ENCODE results near the gene KLHL26.

The KLHL26 gene

DNA sequence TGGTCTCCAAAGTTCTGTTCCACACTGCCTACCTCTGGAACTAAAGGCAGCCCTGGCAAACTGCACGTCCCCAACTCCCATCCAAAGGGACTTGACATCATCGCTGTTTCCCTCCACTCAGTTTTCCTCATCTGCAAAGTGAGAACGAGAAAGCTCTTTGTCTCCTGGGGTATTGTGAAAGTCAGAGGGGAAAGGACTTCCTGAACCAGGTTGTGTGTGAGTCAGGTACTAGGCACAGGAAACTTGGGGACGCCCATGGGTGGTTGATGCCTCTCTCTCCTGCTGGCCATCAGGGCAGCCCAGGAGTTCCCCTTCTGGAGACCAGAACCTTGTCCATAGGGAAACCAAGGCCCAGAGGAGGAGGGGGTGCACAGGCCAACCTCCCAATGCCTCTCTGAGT lies 35.0 kb upstream of the KLHL26 start:
- DNase-seq (ENCODE audit: low read depth in 2 of 3, low spot score in 1 of 3), result no peak

DNA sequence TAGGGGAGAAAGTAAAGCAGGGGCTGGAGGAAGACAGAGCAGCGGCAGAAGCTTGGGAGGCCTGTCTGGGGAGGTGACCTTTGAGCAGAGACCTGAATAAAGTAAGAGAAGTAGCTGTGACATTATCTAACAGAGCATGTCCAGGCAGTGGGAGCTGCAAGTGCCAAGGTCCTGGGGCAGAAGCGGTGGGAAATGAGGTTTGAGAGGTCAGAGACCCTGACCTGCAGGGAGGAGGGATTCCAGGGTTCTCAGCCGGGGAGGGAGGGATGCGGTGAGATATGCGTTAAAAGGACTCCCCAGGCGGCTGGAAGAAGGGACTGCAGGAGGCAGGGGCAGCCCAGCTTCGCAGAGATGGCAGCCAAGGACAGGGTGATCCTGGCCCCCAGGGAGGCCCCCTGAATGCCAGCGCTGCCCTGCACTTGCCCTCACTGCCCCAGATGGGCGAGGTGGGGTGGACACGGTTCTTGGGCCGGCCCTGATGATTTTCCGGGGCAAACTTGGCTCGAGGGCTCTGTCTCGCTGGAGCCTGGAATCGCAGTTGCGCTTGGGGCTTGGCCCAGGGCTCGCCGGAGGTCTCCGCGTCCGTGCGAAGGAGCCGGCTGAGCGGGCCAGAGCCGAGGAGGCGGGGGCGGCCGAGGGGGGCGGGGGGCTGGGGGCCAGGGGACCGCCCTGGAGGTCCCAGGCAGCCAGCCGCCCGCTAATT lies 33.4 kb upstream of the KLHL26 start:
- DNase-seq (ENCODE audit: low read depth in 2 of 3, low spot score in 1 of 3), result no peak

DNA sequence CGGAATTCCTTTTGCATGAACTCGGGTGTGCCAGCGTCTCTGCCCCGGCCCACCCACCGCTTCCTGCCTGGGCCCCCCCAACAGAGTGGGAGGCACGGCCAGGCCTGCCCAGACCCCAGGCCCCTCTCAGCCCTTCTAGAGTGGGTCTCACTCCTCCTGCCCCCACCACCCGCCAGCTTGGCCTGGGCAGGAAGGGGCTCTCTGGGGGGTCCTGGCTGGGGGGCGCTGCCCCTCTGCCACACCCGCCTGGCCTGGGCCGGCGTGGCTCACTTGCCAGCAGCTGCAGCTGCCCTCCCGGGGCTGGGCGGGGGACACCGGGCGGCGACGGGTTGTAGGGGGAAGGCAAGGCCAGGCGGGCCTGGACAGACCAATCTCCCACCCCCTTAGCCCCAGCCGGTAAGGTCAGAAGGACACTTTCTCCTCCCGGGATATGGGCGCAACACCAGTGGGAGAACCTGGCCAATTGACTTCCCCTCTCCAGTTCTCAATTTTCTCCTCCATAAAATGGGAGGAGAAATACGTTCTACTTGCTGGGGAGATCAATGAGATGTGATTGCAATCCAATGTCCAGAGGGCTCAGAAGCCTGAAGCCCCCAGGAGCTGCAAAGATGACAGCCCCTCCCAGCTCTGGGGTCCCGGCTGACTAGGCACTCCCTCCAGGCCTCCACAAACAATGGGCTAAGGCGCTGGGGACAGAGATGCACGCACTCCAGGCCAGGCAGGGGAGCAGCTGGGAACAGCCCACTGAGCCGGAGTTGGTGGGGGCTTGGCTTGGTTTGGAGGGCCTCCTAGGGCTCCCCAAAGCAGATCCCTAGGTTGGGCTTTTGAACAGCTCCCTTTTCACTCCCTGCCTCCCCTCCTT lies 32.6 kb upstream of the KLHL26 start:
- no peak for DNase-seq (ENCODE audit: low read depth in 2 of 3, low spot score in 1 of 3)

DNA sequence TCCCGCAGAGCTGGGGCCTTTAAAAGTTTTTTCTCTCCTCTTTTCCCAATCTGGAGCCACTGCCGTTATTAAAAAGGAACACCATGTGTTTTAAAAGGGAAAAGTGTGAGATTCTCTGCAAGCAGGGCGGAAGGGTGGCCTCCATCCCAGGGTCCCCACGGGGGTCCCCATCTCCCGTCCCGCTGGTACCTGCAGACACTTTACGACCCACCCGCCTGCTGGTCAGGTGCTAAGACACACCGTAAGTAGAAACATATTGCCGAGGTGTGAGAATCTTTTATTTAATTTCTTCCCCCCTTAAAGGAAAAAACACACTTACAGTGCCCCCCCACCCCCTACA lies 32.0 kb upstream of the KLHL26 start:
- no peak for DNase-seq (ENCODE audit: low read depth in 2 of 3, low spot score in 1 of 3)

DNA sequence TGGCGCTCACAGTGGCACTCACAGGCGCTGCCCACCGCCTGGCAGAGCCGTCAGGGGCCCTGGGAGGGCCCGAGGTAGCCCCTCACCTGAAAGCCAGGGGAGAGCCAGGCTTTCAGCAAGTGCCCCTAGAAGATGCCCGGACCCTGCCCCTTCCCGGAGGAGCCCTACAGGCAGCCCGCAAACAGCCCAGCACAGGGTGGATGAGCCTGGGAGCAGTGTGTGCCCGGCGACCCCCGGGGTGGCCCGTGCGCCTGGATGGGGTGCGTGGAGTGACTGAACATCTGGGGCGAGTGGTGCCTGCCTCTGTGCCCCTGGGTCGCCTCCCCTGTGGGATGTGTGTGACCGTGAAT lies 31.7 kb upstream of the KLHL26 start:
- DNase-seq (ENCODE audit: low read depth in 2 of 3, low spot score in 1 of 3), result no peak

DNA sequence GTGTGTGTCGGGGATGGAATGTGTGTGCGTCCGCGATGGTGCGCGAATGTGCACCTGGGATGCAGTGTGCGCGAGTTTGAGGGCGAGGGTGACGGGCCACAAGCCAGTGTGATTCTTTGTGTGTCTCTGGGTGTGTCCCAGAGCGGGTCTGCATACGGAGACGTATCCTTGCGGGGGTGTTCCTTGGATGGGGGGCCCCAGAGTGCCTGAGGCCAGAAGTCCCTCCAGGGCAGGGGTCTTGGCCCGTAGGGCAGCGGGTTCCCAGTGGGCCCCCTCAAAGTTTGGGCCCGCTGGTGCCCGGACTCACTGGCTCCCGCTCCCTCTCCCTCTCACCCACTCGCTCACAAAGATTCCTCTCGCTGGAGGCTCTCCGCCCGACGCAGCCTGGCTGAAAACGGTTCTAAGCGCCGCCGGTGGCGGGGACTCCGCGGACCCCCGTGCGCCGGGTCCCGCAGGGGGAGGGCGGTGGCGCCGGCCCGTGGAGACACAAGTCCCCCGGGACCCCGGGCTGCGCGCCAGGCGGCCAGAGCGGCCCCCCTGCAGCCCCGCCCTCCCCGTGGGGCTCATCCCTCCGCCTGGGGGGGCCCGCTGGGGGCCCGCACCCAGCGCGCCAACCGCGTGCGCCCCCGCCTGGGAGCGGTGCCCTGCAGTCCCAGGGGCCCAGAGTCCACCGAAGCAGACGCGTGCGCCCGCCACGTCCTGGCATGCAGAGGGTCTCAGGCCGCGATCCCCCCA lies 31.1 kb upstream of the KLHL26 start:
- no peak for DNase-seq (ENCODE audit: low read depth in 2 of 3, low spot score in 1 of 3)

DNA sequence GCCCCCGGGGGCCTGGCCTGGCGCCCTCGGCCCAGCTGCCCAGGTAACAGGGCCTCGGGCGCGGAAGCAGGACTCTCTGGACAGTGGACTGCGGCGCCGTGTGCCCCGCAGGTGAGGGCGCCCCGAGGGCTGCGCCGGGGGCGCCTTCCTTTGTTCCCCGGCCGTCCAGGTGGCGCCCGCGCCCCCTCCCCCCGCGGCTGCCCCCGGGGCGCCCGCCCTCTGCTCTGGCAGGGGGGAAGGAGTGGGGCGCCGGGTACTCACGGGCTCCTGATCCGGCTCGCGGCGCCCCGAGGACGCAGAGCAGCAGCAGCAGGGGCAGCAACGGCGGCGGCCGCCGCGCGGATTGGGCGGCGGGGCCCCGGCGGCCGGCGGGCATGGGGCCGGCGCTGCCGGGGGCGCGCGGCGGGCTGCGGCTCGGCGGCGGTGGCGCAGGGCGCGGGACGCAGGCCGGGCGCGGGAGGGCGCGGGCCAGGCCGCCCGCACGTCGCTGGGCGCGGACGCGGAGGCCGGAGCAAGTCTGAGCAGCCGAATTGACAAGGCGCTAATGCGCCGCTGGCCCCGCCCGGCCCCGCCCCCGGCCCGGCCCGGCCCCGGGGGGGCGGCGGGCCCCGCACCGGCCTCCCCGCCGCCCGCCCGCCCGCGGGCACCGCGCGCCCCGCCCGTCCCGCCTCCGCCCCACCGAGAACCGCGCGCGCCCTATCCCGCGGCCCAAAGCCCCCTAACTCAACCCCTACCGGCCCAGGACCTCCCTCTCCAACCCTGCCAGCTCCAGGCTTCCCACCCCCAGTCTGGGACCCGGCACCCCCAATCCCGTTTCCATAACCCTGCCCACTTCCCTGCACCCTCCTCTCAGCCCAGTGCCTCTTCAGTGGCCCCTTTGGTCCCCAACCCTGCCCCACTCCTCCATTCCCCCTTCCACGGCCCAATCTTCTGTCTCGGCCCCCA lies 30.3 kb upstream of the KLHL26 start, which contains the start of gene CRLF1:
Gene CRLF1 (minus strand): TSS at position 519 of the 945 bp plus-strand sequence. CDS start 143 bp downstream, at position 376.
- DNase-seq (ENCODE audit: low read depth in 2 of 3, low spot score in 1 of 3), result no peak

DNA sequence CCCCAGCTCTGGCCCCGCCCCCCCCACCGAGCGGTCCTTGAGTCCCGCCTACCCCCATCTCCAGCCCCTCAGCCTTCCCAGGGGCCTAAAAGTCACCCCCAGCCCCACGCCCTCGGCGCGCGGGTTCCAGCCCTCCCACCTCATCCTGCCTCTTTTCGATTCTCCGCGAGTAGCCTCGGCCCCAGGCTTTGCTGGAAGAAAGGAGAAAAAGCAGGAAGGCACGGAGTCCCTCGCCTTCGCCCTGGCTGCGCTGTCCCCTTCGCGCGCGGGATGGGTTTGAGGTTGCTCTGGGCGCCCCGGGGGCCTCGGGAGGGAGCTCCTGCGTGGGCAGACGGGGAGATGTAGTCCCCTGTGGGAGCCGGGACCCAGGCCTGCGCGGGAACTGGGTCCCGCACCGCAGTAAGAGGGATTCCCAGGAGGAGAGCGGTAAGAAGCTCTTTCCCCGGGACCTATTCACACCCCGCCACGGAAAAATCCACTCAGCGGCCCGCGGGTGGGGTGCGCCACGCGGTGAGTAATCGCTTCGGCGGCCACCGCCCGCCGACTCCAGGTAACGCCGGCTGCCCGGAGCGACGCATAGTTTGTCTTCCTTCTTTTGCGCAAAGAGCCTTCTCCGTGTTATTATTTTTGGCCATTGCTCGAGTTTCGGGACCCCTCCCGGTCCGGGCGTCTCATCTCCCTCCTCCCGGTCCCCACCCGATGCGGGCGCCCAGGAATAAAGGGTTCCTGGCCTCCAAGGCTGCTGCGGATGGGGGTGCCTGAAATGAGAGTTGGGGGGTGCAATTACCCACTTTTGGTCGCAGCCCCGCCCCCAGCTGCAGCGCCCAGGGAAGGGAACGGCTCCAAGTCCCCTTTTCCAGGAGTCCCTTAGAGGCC lies 29.4 kb upstream of the KLHL26 start:
- no peak for DNase-seq (ENCODE audit: low read depth in 2 of 3, low spot score in 1 of 3)

DNA sequence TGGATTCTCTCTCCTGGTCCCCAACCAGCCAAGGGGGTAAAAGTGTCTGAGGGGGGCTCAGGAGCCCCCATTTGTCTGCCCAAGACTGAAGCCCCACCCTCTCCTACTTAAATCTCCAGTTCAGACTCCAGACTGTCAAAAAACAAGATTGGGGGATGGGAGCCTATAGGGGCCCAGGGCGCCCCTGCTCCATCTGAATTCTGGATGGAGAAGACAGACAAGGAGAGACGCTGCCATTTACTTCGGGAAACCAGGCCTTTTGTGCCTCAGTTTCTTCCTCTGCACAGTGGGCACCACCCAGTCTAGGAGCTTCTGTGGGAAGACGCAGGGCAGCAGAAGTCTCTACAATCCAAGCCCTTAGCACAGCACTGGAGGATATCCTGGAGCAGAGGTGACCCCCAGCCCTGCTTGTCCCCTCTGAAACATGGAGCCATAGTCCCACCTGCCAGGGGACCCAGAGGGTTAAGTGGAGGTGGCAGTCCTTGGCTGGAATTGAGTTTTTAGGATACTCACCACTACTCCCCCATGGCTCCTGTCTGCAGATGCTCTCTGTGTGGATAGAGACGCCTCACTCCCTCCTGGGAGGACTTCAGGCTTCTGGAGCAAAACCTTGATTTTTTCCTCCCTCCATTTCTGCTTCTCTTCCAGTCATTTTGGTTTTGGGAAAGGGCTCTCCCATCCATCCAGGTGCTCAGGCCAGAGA lies 28.6 kb upstream of the KLHL26 start:
- DNase-seq (ENCODE audit: low read depth in 2 of 3, low spot score in 1 of 3), result no peak

DNA sequence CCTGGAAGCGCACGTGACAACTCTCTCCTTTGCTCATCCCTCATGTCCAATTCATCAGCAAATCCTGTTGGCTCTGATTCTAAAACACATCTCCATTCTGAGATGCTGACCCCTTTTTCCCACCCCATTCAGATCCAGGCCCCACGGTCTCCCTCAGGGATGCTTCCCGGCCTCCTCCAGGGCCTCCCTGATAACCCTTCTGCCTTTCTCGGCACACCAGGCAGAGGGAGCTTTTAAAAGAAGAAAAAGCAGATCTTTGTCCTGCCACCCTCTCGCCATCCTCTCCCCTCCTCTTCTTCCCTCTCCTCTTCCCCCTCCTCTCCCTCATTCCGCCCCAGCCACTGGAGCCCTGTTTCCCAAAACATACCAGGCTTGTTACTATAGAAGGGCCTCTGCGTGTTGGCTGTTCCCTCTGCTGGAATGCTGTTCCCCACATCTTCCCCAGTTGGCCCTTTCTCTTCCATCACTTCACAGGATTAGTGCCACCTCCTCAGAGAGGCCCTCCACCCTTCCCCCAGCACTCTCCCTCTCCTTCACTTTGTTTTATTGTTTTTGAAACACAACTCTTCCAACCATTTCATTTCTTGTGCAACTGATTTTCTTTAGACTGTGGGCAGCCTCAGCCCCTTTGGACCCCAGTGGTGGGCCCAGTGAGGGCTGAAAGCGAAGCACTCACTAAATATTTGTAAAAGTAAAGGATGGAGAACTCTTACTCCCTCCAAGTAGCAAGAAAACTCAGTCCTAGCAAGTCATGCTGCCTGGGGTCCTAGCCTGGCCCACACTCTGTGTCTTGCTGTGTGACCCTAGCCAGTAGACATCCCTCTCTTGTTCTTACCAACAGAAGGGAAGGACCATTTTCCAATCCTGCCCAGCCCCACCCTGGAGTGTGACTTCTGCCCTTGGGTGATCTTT lies 27.8 kb upstream of the KLHL26 start:
- DNase-seq (ENCODE audit: low read depth in 2 of 3, low spot score in 1 of 3), result no peak

DNA sequence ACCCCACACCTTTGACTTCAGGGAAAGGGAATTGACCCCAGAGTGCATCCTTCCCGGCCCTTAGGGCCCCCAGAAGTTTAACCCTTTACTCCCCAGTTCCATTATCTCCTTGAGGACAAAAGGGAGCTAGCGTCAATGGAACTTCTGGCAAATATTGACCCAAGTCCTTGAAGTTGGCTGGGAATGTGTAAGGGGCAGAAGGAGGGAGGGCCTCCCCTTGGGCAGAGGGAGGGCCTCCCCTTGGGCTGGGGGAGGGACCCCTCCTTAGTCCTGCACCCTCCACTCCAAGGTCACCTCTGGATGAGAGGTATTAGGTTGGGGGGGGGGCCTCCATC lies 27.1 kb upstream of the KLHL26 start:
- no peak for DNase-seq (ENCODE audit: low read depth in 2 of 3, low spot score in 1 of 3)

DNA sequence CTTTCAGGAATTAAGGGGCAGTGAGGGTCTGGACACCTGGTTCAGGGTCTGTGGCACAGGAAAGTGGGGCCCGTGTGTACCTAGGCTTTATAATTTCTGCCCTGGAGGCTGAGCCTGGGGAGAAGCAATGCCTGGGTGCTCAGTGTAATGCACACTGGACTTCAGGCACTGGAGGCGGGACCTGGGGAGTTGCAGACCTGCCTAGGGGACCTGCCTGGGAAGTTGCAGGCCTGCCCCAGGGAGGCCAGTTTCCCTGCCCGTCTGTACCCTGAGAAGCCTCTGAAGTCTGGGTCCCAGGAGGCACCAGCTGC lies 26.6 kb upstream of the KLHL26 start:
- DNase-seq (ENCODE audit: low read depth in 2 of 3, low spot score in 1 of 3), result no peak

DNA sequence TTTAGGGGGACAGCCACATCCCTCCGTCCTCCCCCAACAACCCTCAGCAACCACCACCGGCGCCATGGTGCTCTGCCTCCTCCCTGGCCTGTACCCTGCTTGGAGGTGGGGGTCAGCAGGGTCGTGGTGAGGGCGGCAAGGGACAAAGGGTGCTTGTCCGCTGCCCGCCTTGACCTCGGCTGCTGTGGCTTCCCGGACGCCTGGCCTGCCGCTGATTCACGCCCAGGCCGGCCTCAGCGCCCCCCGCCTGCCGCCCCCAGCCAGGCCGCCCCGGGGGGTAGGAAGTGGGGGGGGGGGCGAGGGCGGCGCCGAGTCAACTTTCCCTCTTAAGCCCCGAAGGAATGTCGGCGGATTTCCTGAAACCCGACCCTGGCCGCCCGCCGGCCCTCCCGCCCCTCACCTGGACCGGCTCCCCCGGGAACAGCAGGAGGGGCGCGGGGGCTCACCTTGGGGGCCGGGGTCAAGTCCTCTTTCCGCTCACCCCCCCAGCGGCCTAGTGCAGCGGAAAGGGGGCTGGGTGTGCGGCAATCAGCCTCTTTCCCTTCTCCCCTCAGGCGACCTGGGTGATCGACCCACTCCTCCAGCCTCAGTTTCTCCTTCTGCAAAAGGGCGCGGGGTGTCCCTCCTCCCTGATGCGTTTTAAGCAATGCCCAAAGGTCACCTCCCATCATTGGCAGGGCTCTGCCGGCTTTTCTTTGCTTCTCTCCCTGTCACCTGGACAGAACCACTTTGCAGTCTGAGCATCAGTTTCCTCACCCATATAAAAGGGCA lies 26.1 kb upstream of the KLHL26 start:
- no peak for DNase-seq (ENCODE audit: low read depth in 2 of 3, low spot score in 1 of 3)

DNA sequence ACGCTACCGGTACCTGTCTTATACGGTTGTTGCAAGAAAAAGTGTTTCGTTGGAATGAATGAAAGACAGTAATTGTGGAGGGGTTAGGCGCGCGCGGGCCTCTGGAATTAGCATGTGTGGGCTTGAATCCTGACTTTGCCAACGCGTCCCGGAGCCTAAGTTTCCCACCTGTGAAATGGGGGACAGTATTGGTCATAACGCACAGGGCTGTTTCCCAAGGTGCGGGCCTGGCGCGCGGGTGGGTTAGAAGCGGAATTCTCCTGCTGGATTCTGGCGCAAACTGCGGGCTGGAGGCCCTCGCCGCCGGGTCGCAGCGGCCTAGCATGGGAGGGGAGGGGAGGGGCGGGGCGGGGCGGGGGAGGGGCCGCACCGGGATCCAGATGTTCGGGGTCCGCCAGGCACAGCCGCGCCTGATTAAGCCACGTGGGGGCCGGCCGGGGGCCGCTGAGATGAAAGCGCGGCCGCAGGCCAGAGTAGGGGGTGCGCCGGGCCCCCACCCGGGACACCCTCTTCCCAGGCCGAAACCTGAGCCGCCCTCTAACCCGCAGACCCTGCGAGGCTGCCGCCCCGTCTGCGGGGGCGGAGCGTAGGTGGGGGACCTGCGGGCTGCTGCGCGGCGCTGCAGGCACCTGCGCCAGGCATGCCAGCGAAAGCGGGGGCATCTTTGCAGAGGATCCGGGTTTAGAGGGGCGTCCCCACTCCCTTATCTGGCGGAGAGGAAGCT lies 25.3 kb upstream of the KLHL26 start:
- no peak for DNase-seq (ENCODE audit: low read depth in 2 of 3, low spot score in 1 of 3)

DNA sequence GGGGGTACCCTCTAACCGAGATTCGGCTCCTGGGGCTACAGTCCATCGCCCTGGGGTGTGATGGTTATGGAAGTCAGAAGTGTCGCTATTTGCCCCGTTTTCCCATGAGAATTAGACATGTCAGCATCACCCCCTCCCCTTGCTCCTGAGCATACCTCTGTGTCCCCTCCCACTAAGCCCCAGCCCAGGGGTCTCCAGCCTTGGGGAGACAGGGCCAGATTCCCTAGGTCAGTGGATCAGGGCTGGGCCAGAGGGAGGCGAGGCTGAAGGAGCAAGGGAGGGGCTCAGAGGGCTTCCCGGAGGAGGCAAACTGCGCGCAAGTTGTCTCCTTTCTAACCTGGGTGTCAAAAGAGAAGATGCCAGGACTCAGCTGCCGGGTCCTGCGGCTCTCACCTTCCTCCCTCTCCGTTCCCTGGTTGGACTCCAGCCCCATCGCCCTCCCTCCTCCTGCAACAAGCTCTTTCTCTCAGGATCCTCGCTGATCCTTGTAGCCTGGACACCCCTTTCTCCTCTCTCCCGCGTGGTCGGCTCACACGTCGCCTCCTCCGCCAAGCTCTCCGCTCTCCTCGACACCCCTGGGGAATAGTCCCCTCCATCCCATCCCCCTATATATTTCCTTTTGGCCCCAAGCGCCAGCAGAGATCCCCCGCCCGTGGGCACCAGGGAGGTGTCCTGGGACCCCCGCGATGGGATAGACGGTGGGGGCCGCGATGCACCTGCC lies 24.6 kb upstream of the KLHL26 start:
- DNase-seq (ENCODE audit: low read depth in 2 of 3, low spot score in 1 of 3), result no peak

DNA sequence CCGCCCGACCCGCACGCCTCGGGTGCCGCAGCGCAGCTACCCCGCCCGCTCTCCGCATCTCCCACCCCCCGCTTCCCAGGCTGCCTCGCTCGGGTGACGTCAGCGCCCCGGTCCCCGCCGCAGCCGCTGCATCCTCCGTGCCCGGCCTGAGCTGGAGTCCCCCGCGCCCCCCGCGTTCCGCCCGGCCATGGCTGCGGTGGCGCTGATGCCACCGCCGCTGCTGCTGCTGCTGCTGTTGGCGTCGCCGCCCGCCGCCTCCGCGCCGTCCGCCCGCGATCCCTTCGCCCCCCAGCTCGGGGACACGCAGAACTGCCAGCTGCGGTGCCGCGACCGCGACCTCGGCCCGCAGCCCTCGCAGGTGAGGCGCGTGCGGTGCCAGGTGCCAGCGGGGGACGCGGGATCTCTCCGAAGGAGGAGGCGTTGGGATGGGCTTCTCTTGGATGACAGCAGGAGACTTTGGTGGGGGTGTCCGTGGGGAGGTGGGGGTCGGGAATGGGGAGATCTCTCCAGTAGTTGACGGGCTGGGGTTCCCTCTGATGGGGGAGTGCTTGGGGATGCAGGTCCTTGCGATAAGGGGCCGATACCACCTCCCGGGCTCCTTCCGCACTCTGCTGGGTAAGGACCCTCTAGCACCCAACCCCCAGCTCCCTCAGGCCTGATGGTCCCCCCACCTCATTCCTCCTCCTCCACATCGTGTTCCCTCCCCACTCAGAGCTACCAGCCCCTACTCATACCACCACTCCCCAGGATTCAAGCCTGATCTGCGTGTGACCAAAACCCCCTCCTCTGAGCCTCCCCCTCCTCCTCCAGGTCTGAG lies 23.8 kb upstream of the KLHL26 start, which contains the start of gene TMEM59L:
Gene TMEM59L (plus strand): TSS at position 99 of the 817 bp plus-strand sequence. CDS start 89 bp downstream, at position 188.
- no peak for DNase-seq (ENCODE audit: low read depth in 2 of 3, low spot score in 1 of 3)

All from stimulated activated CD4-positive, alpha-beta T cell treated with anti-CD3 and anti-CD28 coated beads, Interleukin-12 subunit alpha, Interleukin-12 subunit beta, amount 100 ng/mL, for 48 hours (primary cell).